Stimulated activated CD8-positive, alpha-beta memory T cell treated with anti-CD3 and anti-CD28 coated beads, Interleukin-7, amount 100 ng/mL, for 24 hours (primary cell): ENCODE results near the gene DRD4.

Experiments
- DNase-seq: peaks from one replicate; pipeline ENCODE4 v3.0.0-alpha.2; 2020; ENCODE audit warnings: low read depth

Gene DRD4

GRCh38 chr11:623349-623869, 13.7 kb upstream of the DRD4 start:
- no peak for DNase-seq

- no peak for DNase-seq
Measured at GRCh38 chr11:623999-624704, 12.9 kb upstream of the DRD4 start.

DNA sequence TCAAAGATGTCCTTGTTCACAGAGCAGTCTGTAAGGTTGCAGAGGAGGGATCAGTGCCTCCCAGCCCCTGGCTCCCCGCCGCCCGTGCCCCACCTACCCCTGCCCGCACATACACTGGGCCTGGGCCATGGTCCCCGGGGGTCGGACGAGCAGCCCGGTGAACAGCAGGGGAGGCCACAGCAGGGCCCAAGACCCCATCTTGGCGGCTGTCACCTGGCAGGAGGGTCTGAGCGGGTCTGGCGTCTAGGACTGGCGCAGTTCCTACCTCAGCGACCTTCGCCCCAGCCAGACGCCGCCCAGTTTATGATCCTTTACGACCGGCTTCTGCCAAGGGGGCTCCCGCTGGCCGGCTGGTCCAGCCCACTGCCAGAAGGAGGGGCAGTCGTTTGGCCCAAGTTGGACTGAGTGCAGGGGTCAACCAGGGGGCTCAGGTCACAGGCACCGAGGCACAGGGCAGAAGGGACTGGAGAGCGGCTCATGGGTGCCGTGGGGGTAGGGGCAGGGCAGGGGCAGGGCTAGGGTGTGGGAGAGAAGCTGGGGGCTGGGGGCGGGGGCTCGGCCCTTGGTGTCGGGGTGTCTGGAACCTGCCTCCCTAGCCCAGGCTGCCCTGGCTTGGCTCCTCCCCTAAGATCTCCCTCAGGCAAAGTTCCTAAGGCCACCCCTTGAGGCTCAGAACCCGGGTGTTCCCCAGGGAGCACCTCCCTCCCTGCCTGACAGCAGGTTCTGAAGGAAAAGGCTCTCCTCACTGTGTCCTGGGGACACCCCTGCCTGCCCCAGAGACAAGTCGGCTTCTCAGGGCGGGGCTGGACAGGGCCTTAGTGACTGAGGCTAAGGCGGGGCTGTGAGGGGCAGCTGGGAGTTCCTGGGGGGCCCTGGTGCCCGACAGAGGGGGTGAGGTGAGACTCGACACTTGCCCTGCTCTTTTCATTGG, 12.1 kb upstream of the DRD4 start, which contains the start of gene CDHR5:
TSS of gene CDHR5 (minus strand) at position 251 of the 931 bp plus-strand sequence. CDS start at position 198, 53 bp downstream.
- DNase-seq = no peak

GRCh38 chr11:625636-626268, 11.3 kb upstream of the DRD4 start:
- DNase-seq = no peak

- DNase-seq = no peak
Measured at GRCh38 chr11:626475-627307, 10.4 kb upstream of the DRD4 start, which contains the start of gene SCT. Gene SCT (minus strand): TSS chr11:627181. CDS start chr11:627143, 38 bp downstream.

DNA sequence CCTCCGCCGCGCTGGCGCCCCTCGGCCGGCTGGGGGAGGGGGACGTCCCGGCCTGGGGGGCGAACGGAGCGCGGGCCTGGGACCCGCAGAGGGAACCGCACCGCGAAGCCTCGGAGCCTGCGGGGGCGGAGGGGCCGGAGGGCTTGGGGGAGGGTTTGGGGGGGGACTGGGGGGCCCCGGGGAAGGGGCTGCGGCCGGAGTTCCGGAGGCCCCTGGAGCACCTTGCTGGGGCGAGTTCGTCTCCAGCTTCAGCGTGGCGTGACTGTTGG, 9.8 kb upstream of the DRD4 start:
- DNase-seq = no peak

DNA sequence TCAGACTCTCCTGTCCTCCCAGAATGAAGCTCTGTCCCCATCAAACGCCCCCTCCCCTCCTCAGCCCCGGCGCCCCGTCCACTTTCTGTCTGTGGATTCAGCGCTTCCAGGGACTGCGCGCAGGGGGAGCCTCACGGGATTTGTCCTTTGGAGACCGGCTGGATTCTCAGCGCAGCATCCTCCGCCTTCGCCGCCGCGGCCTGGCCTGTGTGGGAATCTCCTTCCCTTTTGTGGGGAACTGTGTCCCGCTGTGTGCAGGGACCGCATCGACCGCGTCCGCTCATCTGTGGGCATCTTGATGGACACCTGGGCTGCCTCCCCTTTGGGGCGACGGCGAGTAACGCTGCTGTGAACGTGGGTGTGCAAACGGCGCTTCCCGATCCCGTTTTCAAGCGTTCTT, 9.0 kb upstream of the DRD4 start:
- no peak for DNase-seq

GRCh38 chr11:629237-629583, 7.9 kb upstream of the DRD4 start:
- no peak for DNase-seq

DNA sequence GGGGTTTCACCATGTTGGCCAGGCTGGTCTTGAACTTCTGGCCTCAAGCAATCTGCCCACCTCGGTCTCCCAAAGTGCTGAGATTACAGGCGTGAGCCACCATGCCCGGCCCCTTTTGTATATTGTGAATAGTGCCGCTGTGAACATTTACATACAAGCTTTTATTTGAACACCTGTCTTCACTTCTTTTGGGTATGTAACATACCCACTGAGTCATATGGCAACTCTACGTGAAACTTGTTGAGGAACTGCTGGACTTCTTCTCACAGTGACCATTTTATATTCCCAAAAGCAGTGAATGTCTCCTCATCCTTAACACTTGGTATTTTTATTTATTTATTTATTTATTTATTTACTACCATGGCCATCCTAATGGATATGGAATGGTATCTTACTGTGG, 6.2 kb upstream of the DRD4 start:
- DNase-seq = no peak

GRCh38 chr11:635945-636510, 1.0 kb upstream of the DRD4 start:
- DNase-seq = no peak

DNA sequence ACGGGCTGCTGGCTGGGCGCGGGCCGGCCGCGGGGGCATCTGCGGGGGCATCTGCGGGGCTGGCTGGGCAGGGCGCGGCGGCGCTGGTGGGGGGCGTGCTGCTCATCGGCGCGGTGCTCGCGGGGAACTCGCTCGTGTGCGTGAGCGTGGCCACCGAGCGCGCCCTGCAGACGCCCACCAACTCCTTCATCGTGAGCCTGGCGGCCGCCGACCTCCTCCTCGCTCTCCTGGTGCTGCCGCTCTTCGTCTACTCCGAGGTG, 194 bp downstream of the DRD4 start:
- no peak for DNase-seq

DNA sequence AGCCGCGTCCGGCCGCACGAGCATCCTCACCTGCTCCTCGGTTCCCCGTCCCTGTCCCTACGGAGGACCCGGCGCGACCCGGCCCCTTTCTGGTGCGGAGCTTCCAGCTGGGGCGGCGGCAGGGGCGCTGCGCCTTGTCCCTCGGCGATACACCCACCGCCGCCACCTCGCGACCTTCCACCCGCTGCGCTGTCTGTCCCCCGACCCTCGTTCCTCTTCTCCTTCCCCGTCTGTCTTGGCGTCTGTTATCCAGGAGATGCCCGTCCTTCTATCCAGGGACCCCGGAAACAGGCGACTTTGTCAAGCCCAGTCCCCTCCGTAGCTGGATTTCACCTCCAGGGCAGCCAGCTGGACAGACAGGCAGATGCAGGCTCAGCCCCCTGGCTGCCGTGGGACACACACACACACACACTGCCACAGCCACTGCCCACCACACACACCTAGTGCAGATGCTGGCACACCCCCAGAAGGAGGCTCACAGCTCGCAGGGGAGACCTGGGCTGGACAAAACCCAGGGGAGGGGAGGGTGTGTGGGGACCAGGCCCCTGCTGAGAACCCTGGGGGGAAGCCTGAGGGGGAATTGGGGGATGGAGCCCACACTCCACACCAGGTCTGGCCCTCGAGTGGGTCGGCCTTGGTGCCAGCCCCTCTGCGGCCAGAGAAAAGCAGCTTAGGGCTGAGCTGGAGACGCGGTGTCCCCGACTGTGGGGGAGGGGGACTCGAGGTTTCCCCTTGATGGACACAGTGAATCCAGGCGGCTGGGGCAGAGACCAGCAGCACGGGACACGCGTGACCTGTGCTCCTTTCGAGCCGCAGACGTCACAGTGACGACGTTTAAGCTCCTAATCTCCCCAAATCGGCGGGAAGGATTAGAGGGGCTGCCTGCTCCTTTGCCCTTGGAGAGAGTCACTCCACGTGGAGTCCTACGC, 788 bp downstream of the DRD4 start:
- no peak for DNase-seq

DNA sequence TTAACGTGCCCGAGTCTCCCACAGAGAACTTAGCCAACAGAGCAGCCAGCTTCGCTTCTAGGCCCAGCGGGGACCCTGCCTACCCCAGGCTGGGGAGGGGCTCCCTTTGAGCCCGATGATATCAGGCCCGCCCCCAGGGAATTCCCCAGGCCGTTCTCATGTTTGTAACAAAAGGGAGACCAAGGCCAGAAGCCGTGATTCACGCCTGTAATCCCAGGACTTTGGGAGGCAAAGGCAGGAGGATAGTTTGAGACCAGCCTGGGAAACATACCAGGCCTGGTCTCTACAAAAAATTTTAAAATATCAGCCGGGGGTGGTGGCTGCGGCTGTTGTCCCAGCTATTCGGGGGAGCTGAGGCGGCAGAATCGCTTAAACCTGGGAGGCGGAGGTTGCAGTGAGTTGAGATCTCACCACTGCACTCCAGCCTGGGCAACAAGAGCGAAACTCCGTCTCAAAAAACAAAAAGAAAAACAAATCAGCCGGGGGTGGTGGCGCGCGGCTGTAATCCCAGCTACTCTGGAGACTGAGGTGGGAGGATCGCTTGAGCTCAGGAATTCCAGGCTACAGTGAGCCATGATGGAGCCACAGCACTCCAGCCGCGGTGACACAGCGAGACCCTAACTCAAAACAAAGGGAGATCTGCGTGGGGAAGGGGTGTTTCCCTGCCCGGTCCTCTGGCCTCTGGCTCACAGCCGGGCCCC, 1.7 kb downstream of the DRD4 start:
- no peak for DNase-seq

- no peak for DNase-seq
Measured at GRCh38 chr11:639332-639955, 2.4 kb downstream of the DRD4 start.

DNA sequence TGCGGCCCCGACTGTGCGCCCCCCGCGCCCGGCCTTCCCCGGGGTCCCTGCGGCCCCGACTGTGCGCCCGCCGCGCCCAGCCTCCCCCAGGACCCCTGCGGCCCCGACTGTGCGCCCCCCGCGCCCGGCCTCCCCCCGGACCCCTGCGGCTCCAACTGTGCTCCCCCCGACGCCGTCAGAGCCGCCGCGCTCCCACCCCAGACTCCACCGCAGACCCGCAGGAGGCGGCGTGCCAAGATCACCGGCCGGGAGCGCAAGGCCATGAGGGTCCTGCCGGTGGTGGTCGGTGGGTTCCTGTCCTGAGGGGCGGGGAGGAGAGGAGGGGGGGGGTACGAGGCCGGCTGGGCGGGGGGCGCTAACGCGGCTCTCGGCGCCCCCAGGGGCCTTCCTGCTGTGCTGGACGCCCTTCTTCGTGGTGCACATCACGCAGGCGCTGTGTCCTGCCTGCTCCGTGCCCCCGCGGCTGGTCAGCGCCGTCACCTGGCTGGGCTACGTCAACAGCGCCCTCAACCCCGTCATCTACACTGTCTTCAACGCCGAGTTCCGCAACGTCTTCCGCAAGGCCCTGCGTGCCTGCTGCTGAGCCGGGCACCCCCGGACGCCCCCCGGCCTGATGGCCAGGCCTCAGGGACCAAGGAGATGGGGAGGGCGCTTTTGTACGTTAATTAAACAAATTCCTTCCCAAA, 3.1 kb downstream of the DRD4 start:
- DNase-seq = no peak

- no peak for DNase-seq
Measured at GRCh38 chr11:641806-642370, 4.8 kb downstream of the DRD4 start.

- DNase-seq = no peak
Measured at GRCh38 chr11:643366-643765, 6.3 kb downstream of the DRD4 start.

DNA sequence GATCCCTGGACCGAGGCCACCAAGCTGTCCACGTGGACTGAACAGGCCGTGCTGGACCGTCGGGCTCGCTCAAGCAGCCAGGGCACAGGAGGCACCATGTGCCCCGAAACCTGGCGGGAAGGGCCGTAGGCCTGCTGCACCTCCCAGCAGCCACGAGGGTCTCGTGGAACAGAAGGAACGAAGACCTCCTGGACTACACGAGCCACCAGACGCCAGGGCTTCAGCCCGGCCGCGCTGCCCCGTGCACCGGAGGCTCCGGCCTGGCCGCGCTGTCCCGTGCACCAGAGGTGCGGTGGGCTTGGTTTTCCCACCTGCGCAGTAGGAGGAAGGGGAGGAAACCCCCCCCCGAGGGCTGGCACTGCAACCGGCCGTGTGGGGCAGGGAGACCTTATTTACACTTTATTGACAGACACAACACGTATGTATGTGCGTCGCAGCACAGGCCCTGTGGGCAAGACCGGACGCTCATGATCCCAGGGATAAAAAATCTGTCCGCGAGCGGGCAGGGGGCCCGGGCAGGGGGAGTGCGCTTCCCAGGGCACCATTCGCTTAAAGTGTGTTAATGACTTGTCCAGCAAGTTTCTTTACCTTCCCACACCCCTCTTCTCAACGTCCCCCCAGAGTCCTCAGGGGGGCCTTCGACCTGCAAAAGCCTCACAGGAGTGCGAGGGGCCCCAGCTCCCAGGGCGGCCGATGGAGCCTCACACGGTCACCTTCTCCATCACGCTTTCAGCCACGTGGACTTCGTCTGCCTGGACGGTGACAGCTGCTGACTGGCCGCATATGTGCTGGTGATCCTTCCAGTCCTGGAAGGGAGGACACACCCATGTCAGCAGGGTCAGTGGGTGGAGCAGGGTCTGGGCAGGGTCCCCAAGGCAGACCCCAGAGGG, 7.0 kb downstream of the DRD4 start:
- DNase-seq = no peak
